ENCODE data around the gene PROZ. TPM values are rescaled to one million over a fixed set of nuclear protein-coding genes. Genes with fewer than 3 reads are reported as not detected.
A peak's percentile ranks its signal among the peaks of the same experiment; 100 is the strongest.
"Not testable (repeated sequence)": the region's sequence is repeated elsewhere in the genome, so short reads cannot be mapped to it uniquely, and the experiment has no call there.

Gene PROZ
- total RNA-seq, 2 experiments from 2014 or later: 0.19 TPM; not detected in 1

DNA sequence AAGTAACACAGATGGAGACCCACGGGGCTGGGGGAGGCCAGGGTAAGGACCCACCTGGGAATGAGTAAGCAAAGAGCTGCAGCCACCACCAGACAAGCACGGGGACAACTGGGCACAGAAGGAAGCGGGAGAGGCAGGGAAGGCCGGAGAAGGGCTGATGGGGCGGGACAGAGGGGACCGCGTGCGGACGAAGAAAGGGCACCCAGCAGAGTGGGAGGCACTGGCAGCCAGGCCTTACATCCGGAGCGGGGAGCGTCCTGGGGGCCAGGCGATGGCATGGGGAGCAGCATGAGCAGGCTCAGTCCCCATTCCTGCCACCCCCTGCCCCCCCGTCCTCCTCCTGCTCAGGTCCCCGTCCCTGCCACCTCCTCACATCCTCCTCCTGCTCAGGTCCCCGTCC lies 3.0 kb downstream of the PROZ start:
- H3K9me3 Mint-ChIP-seq: peaks cover 5% of the 10 kb centered on the region
- H3K4me1 Mint-ChIP-seq: peaks cover 47% of the 10 kb centered on the region
- CTCF ChIA-PET: no interaction called here
- POLR2A ChIA-PET: no interaction called here
- H3K27me3 Mint-ChIP-seq: peaks cover 8% of the 10 kb centered on the region
- peak overlapping the region; percentile 81 for H3K27ac Mint-ChIP-seq
- H3K4me3 Mint-ChIP-seq: peak overlapping the region; percentile 25
- no peaks in the 10 kb centered on the region for H3K36me3 Mint-ChIP-seq (ENCODE audit: low read depth)
- no peak for DNase-seq

GRCh38 chr13:113161975-113162374 lies 3.5 kb downstream of the PROZ start:
- DNase-seq; H3K9me3 Mint-ChIP-seq; H3K27me3 Mint-ChIP-seq; CTCF ChIA-PET; H3K4me3 Mint-ChIP-seq; H3K27ac Mint-ChIP-seq; POLR2A ChIA-PET; H3K36me3 Mint-ChIP-seq (ENCODE audit: low read depth): not testable (repeated sequence)
- peaks cover 47% of the 10 kb centered on the region for H3K4me1 Mint-ChIP-seq

- Mint-ChIP-seq H3K9me3 (no peaks in the 10 kb centered on the region), H3K4me1 (peaks cover 51% of the 10 kb centered on the region), H3K27me3 (no peaks in the 10 kb centered on the region), H3K4me3 (no peak overlapping the region), H3K27ac (peak overlapping the region; percentile 79), H3K36me3 (ENCODE audit: low read depth) (peaks cover 6% of the 10 kb centered on the region)
- ChIA-PET CTCF (no interaction called here), POLR2A (interaction anchor here (0.6 kb wide), 1 partner anchor 18 kb away, joined by 3 read pairs; no protein-coding TSS in a partner anchor)
- DNase-seq: peak; percentile 32
Observed at GRCh38 chr13:113162783-113163685, 4.6 kb downstream of the PROZ start.

GRCh38 chr13:113164492-113164891 lies 6.0 kb downstream of the PROZ start:
- Mint-ChIP-seq H3K4me1 (peaks cover 50% of the 10 kb centered on the region), H3K36me3 (ENCODE audit: low read depth) (peaks cover 17% of the 10 kb centered on the region), H3K4me3 (no peak overlapping the region), H3K27me3 (no peaks in the 10 kb centered on the region), H3K9me3 (no peaks in the 10 kb centered on the region), H3K27ac (peak overlapping the region; percentile 61)
- no peak for DNase-seq
- ChIA-PET POLR2A (no interaction called here), CTCF (interaction anchor here (1.0 kb wide), 1 partner anchor 16 kb away, joined by 3 read pairs; no protein-coding TSS in a partner anchor)

DNA sequence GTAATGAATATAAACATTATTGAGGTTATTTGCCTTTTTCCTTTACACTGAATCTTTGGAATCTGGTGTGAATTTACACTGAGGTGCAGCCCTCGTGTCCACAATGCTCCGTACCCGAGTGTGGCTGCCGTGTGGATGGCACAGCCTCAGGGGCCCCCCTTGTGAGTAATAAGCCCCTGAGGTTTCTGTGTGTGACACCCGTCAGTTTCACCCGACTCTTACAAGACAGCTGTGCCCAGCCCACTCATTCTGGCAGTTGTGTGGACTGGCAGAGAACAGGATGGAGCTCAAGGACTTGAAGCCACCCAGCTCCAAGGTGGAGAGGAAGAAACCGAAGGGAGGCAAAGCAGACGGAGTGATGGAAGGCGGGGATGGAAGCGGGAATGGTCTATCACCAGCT lies 7.8 kb downstream of the PROZ start:
- peaks cover 30% of the 10 kb centered on the region for H3K36me3 Mint-ChIP-seq (ENCODE audit: low read depth)
- no peak overlapping the region for H3K4me3 Mint-ChIP-seq
- no peaks in the 10 kb centered on the region for H3K27me3 Mint-ChIP-seq
- H3K9me3 Mint-ChIP-seq: no peaks in the 10 kb centered on the region
- ChIA-PET POLR2A (no interaction called here), CTCF (interaction anchor here (1.7 kb wide), 1 partner anchor 14 kb away, joined by 4 read pairs; no protein-coding TSS in a partner anchor)
- peaks cover 43% of the 10 kb centered on the region for H3K4me1 Mint-ChIP-seq
- no peak for DNase-seq
- no peak overlapping the region for H3K27ac Mint-ChIP-seq

- Mint-ChIP-seq H3K36me3 (ENCODE audit: low read depth) (peaks cover 33% of the 10 kb centered on the region), H3K4me1 (peaks cover 44% of the 10 kb centered on the region), H3K27ac (no peak overlapping the region), H3K4me3 (no peak overlapping the region), H3K9me3 (no peaks in the 10 kb centered on the region), H3K27me3 (no peaks in the 10 kb centered on the region)
- ChIA-PET CTCF (interaction anchor here (1.7 kb wide), 1 partner anchor 14 kb away, joined by 4 read pairs; no protein-coding TSS in a partner anchor), POLR2A (no interaction called here)
- no peak for DNase-seq
Observed at GRCh38 chr13:113166681-113167080, 8.2 kb downstream of the PROZ start.

DNA sequence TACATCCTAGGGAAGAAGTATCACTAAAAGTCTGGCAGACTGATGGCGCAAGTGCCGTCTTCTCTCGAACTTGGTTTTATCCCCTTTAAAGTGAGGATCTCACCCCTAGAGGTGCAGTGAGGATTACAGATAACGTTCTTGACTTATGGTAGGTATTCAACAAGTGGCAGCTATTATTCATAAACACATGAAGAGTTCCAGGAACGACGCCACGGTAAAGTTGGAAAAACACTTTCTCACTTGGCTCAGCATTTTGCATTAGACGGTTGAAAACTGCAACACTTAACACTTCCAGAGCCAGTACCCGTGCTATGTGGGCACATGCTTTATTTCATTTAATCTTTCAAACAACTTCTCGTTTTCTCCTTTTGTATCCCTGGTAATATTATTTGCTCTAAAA lies 8.7 kb downstream of the PROZ start:
- Mint-ChIP-seq H3K27ac (no peak overlapping the region), H3K27me3 (no peaks in the 10 kb centered on the region), H3K36me3 (ENCODE audit: low read depth) (peaks cover 36% of the 10 kb centered on the region), H3K4me1 (peaks cover 44% of the 10 kb centered on the region), H3K4me3 (no peak overlapping the region), H3K9me3 (no peaks in the 10 kb centered on the region)
- ChIA-PET POLR2A (no interaction called here), CTCF (interaction anchor here (1.7 kb wide), 1 partner anchor 13 kb away, joined by 4 read pairs; no protein-coding TSS in a partner anchor)
- DNase-seq: no peak

DNA sequence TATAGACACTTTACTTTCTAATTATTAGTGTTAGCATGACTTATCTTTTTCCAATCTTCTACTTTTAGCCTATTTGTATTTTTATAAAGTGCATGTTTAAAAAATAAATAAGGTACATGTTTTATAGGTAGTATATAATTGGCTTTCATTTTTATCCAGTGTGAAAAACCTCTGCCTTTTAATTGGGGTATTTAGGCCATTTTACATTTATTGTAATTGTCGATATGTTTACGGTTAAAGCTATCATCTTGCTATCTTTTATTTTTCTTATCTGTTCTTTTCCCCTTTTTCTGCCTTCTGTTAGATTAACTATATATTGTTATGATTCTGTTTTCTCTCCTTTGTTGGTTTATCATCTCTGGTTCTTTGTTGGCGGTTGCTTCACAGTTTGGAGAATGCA lies 9.1 kb downstream of the PROZ start:
- peaks cover 36% of the 10 kb centered on the region for H3K36me3 Mint-ChIP-seq (ENCODE audit: low read depth)
- H3K27ac Mint-ChIP-seq: no peak overlapping the region
- ChIA-PET POLR2A (no interaction called here), CTCF (interaction anchor here (1.7 kb wide), 1 partner anchor 13 kb away, joined by 4 read pairs; no protein-coding TSS in a partner anchor)
- no peak overlapping the region for H3K4me3 Mint-ChIP-seq
- H3K4me1 Mint-ChIP-seq: peaks cover 44% of the 10 kb centered on the region
- DNase-seq: no peak
- H3K9me3 Mint-ChIP-seq: no peaks in the 10 kb centered on the region
- H3K27me3 Mint-ChIP-seq: no peaks in the 10 kb centered on the region

GRCh38 chr13:113168211-113168610 lies 9.8 kb downstream of the PROZ start:
- no peak overlapping the region for H3K27ac Mint-ChIP-seq
- no peak overlapping the region for H3K4me3 Mint-ChIP-seq
- no peaks in the 10 kb centered on the region for H3K9me3 Mint-ChIP-seq
- H3K4me1 Mint-ChIP-seq: peaks cover 42% of the 10 kb centered on the region
- no peaks in the 10 kb centered on the region for H3K27me3 Mint-ChIP-seq
- ChIA-PET CTCF (no interaction called here), POLR2A (no interaction called here)
- no peak for DNase-seq
- peaks cover 38% of the 10 kb centered on the region for H3K36me3 Mint-ChIP-seq (ENCODE audit: low read depth)

GRCh38 chr13:113169277-113170272 lies 11.1 kb downstream of the PROZ start:
- CTCF ChIA-PET: interaction anchor here (0.5 kb wide), 1 partner anchor 9 kb away, joined by 3 read pairs; no protein-coding TSS in a partner anchor
- POLR2A ChIA-PET: no interaction called here
- Mint-ChIP-seq H3K4me1 (peaks cover 39% of the 10 kb centered on the region), H3K27ac (no peak overlapping the region), H3K27me3 (no peaks in the 10 kb centered on the region), H3K36me3 (ENCODE audit: low read depth) (peaks cover 44% of the 10 kb centered on the region), H3K4me3 (no peak overlapping the region), H3K9me3 (no peaks in the 10 kb centered on the region)
- DNase-seq: no peak

- peak overlapping the region; percentile 6 for H3K27ac Mint-ChIP-seq
- H3K36me3 Mint-ChIP-seq (ENCODE audit: low read depth): peaks cover 53% of the 10 kb centered on the region
- no peaks in the 10 kb centered on the region for H3K9me3 Mint-ChIP-seq
- no peak for DNase-seq
- POLR2A ChIA-PET: no interaction called here
- no peaks in the 10 kb centered on the region for H3K27me3 Mint-ChIP-seq
- H3K4me1 Mint-ChIP-seq: peaks cover 41% of the 10 kb centered on the region
- CTCF ChIA-PET: no interaction called here
- H3K4me3 Mint-ChIP-seq: no peak overlapping the region
Observed at GRCh38 chr13:113170511-113170910, 12.1 kb downstream of the PROZ start.

GRCh38 chr13:113171250-113172125 lies 13.0 kb downstream of the PROZ start:
- Mint-ChIP-seq H3K4me3 (no peak overlapping the region), H3K4me1 (peaks cover 46% of the 10 kb centered on the region), H3K27me3 (no peaks in the 10 kb centered on the region), H3K9me3 (no peaks in the 10 kb centered on the region), H3K36me3 (ENCODE audit: low read depth) (peaks cover 63% of the 10 kb centered on the region), H3K27ac (peak overlapping the region; percentile 69)
- DNase-seq: no peak
- POLR2A ChIA-PET: no interaction called here
- CTCF ChIA-PET: no interaction called here
